ENCODE results near the gene SLC2A4.

Gene SLC2A4

GRCh38 chr17:7246779-7247178 lies 34.7 kb upstream of the SLC2A4 start:
- H3K4me3 ChIP-seq (ENCODE audit: low read length), result no peak overlapping the region
- 0 out of 2 replicates have a peak, but pooled peaks cover 3% of the 10 kb centered on the region for H3K36me3 ChIP-seq (replicated peaks; ENCODE audit: insufficient read depth, low read length)
- H3K9me2 ChIP-seq (replicated peaks; ENCODE audit: insufficient read depth, low read length), result no peaks in the 10 kb centered on the region
- no peak overlapping the region for H3K4me2 ChIP-seq (ENCODE audit: low read depth, low read length)
- H3K27me3 ChIP-seq (replicated peaks; ENCODE audit: insufficient read depth, low read length), result no peaks in the 10 kb centered on the region
- H2AFZ ChIP-seq (ENCODE audit: low read length), result no peak overlapping the region
- no peaks in the 10 kb centered on the region for H4K20me1 ChIP-seq (ENCODE audit: insufficient read depth, low read length)
- no peak for TF ChIP-seq CTCF (IDR thresholded peaks at IDR 0.05; ENCODE audit: low read length)
- TF ChIP-seq EZH2phosphoT487 (IDR thresholded peaks at IDR 0.05; ENCODE audit: low read length), result no peak
- no peak for TF ChIP-seq EZH2 (optimal IDR thresholded peaks at IDR 0.05; ENCODE audit: low read depth, low read length)
- H3K27ac ChIP-seq (ENCODE audit: low read length), result no peak overlapping the region
- H3K4me1 ChIP-seq (ENCODE audit: low read length), result peaks cover 13% of the 10 kb centered on the region
- no peak overlapping the region for H3K9ac ChIP-seq (ENCODE audit: low read length)
- no peaks in the 10 kb centered on the region for H3K9me3 ChIP-seq (replicated peaks; ENCODE audit: insufficient read depth, low read length)
- H3F3A ChIP-seq (ENCODE audit: insufficient read depth, low read length), result peaks cover 22% of the 10 kb centered on the region
- H3K79me2 ChIP-seq (ENCODE audit: low read length), result peaks cover 62% of the 10 kb centered on the region
- DNase-seq, result no peak

- H3K79me2 ChIP-seq (ENCODE audit: low read length), result peaks cover 68% of the 10 kb centered on the region
- peaks cover 20% of the 10 kb centered on the region for H3F3A ChIP-seq (ENCODE audit: insufficient read depth, low read length)
- no peaks in the 10 kb centered on the region for H3K27me3 ChIP-seq (replicated peaks; ENCODE audit: insufficient read depth, low read length)
- H3K4me2 ChIP-seq (ENCODE audit: low read depth, low read length), result no peak overlapping the region
- DNase-seq, result no peak
- H3K4me3 ChIP-seq (ENCODE audit: low read length), result no peak overlapping the region
- H3K9ac ChIP-seq (ENCODE audit: low read length), result no peak overlapping the region
- H3K9me3 ChIP-seq (replicated peaks; ENCODE audit: insufficient read depth, low read length), result no peaks in the 10 kb centered on the region
- H2AFZ ChIP-seq (ENCODE audit: low read length), result no peak overlapping the region
- H3K36me3 ChIP-seq (replicated peaks; ENCODE audit: insufficient read depth, low read length), result 0 out of 2 replicates have a peak, but pooled peaks cover 3% of the 10 kb centered on the region
- H3K4me1 ChIP-seq (ENCODE audit: low read length), result peaks cover 18% of the 10 kb centered on the region
- no peak for TF ChIP-seq EZH2phosphoT487 (IDR thresholded peaks at IDR 0.05; ENCODE audit: low read length)
- TF ChIP-seq CTCF (IDR thresholded peaks at IDR 0.05; ENCODE audit: low read length), result no peak
- no peak for TF ChIP-seq EZH2 (optimal IDR thresholded peaks at IDR 0.05; ENCODE audit: low read depth, low read length)
- no peaks in the 10 kb centered on the region for H3K9me2 ChIP-seq (replicated peaks; ENCODE audit: insufficient read depth, low read length)
- no peak overlapping the region for H3K27ac ChIP-seq (ENCODE audit: low read length)
- no peaks in the 10 kb centered on the region for H4K20me1 ChIP-seq (ENCODE audit: insufficient read depth, low read length)
Measured at GRCh38 chr17:7248796-7249195, 32.7 kb upstream of the SLC2A4 start.

- Histone ChIP-seq H3K4me2 (ENCODE audit: low read depth, low read length) (no peak overlapping the region), H3K36me3 (replicated peaks; ENCODE audit: insufficient read depth, low read length) (0 out of 2 replicates have a peak, but pooled peaks cover 3% of the 10 kb centered on the region), H3K27ac (ENCODE audit: low read length) (no peak overlapping the region), H3K4me3 (ENCODE audit: low read length) (no peak overlapping the region), H3K79me2 (ENCODE audit: low read length) (peaks cover 68% of the 10 kb centered on the region), H4K20me1 (ENCODE audit: insufficient read depth, low read length) (no peaks in the 10 kb centered on the region), H3K9me3 (replicated peaks; ENCODE audit: insufficient read depth, low read length) (no peaks in the 10 kb centered on the region), H3K4me1 (ENCODE audit: low read length) (peaks cover 18% of the 10 kb centered on the region), H3K9me2 (replicated peaks; ENCODE audit: insufficient read depth, low read length) (no peaks in the 10 kb centered on the region), H2AFZ (ENCODE audit: low read length) (no peak overlapping the region), H3K9ac (ENCODE audit: low read length) (no peak overlapping the region), H3F3A (ENCODE audit: insufficient read depth, low read length) (peaks cover 17% of the 10 kb centered on the region), H3K27me3 (replicated peaks; ENCODE audit: insufficient read depth, low read length) (no peaks in the 10 kb centered on the region)
- DNase-seq, result no peak
- TF ChIP-seq CTCF (IDR thresholded peaks at IDR 0.05; ENCODE audit: low read length) (no peak), EZH2phosphoT487 (IDR thresholded peaks at IDR 0.05; ENCODE audit: low read length) (no peak), EZH2 (optimal IDR thresholded peaks at IDR 0.05; ENCODE audit: low read depth, low read length) (no peak)
Measured at GRCh38 chr17:7249214-7249613, 32.3 kb upstream of the SLC2A4 start.
